PC-9 (cell line): ENCODE data around the gene IVL. TPM values are rescaled to one million over a fixed set of nuclear protein-coding genes. Genes with fewer than 3 reads are reported as not detected.

Experiments
- BruUV-seq: library from RNA; stranded (reverse); fragments of 400-500 nt; replicated peaks from 2 replicates; lab custom pipeline; 2021; lab: Mats Ljungman, UMichigan
- CTCF ChIA-PET: fragments of 300-600 bp; sonication (Branson Sonifier 250); formaldehyde crosslinking; loops from one replicate; lab custom pipeline; 2022; ENCODE audit warnings: antibody characterized with exemption; lab: Charles Lee
- POLR2A ChIA-PET: fragments of 300-600 bp; sonication (Branson Sonifier 250); formaldehyde crosslinking; loops from one replicate; lab custom pipeline; 2022; ENCODE audit warnings: antibody characterized with exemption; ENCODE audit not compliant: unreplicated experiment; lab: Charles Lee
- DNase-seq, 2 experiments: peaks; one replicate each; pipeline versions ENCODE4 v3.0.0 to v3.0.0-alpha.2; 2015 to 2022; ENCODE audit warnings: mixed read lengths in 1 of 2
- H2AFZ ChIP-seq: fragments of 200-600 bp; sonication (generic); 2 replicates; pipeline ENCODE4 v1.8.1; 2017; ENCODE audit warnings: antibody characterized with exemption
- H3F3A ChIP-seq: fragments of 200-600 bp; sonication (generic); 2 replicates; pipeline ENCODE4 v1.8.1; 2017; ENCODE audit warnings: antibody characterized with exemption, mild to moderate bottlenecking, low read depth; ENCODE audit not compliant: insufficient read depth
- H3K27ac ChIP-seq: fragments of 200-600 bp; sonication (generic); 2 replicates; pipeline ENCODE4 v1.6.1; 2016; ENCODE audit warnings: mixed run types
- H3K27me3 ChIP-seq: fragments of 200-600 bp; sonication (generic); 2 replicates; pipeline ENCODE4 v1.6.1; 2016; ENCODE audit warnings: low read depth, mixed run types; ENCODE audit not compliant: insufficient read depth
- H3K36me3 ChIP-seq: fragments of 200-600 bp; sonication (generic); 2 replicates; pipeline ENCODE4 v1.6.1; 2016; ENCODE audit warnings: low read depth, mixed run types
- H3K4me1 ChIP-seq: fragments of 200-600 bp; sonication (generic); replicated peaks from 2 replicates; pipeline ENCODE4 v1.6.1; 2016; ENCODE audit warnings: mixed run types; ENCODE audit not compliant: insufficient read depth
- H3K4me2 ChIP-seq: fragments of 200-600 bp; sonication (generic); 2 replicates; pipeline ENCODE4 v1.6.1; 2017; ENCODE audit warnings: mixed run types
- H3K4me3 ChIP-seq: fragments of 200-600 bp; sonication (generic); 2 replicates; pipeline ENCODE4 v1.6.1; 2016; ENCODE audit warnings: mixed run types
- H3K79me2 ChIP-seq: fragments of 200-600 bp; sonication (generic); 2 replicates; pipeline ENCODE4 v1.6.1; 2017; ENCODE audit warnings: low read depth, mixed run types
- H3K9me2 ChIP-seq: fragments of 200-600 bp; sonication (generic); 2 replicates; pipeline ENCODE4 v1.8.1; 2017; ENCODE audit warnings: mild to moderate bottlenecking; ENCODE audit not compliant: insufficient read depth
- H3K9me3 ChIP-seq: fragments of 200-600 bp; sonication (generic); 2 replicates; pipeline ENCODE4 v1.8.1; 2016; ENCODE audit warnings: low read depth; ENCODE audit not compliant: insufficient read depth
- H4K20me1 ChIP-seq: fragments of 200-600 bp; sonication (generic); 2 replicates; pipeline ENCODE4 v1.8.1; 2017; ENCODE audit not compliant: insufficient read depth
- EZH2 ChIP-seq: fragments of 200-600 bp; sonication (generic); IDR thresholded peaks from 2 replicates; pipeline ENCODE4 v1.8.0; 2017; ENCODE audit warnings: antibody characterized with exemption, low read depth
- intact Hi-C: fragments of 100-400 bp; cut with micrococcal nuclease; formaldehyde crosslinking; loops from one replicate; pipeline ENCODE4 v1.10.0; 2022; ENCODE audit not compliant: unreplicated experiment
- total RNA-seq: library from RNA; stranded (reverse); gene quantifications from 2 replicates; pipeline ENCODE4 v1.2.3, GENCODE V29; 2021
- TF ChIP-seq, protein P1 (sequence below): fragments of 200-600 bp; sonication (generic); conservative IDR thresholded peaks from 2 replicates; pipeline ENCODE4 v1.6.1; 2017; ENCODE audit warnings: mixed run types, antibody characterized with exemption, mild to moderate bottlenecking, moderate library complexity

IVL gene
- total RNA-seq, 1 experiment from 2014 or later = not detected

DNA sequence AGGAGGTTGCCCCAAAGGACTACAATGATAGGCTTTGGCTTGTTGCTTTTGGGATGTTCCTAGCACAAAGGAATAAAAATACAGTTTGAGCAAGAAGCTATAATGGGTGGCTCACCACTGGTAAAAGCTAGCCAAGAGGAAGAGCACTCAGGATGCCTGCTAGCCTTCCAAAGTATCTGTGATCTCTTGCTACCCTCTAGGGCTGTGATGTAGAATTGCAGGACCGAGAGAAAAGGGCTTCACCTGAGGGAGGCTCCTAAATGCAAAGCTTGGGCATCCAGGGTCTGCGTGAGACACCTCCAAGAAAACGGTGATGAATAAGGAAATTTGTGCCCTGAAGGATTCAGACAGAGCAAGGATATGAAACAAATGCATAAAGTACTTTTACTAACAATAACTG lies 17.7 kb downstream of the IVL start:
- Histone ChIP-seq H3K4me2 (no peak overlapping the region), H3K36me3 (no peaks in the 10 kb centered on the region), H2AFZ (no peak overlapping the region), H3K27me3 (no peaks in the 10 kb centered on the region), H3K4me1 (no peaks in the 10 kb centered on the region; the same call in 1 of the 2 replicates), H3K27ac (no peak overlapping the region), H3K9me2 (no peaks in the 10 kb centered on the region), H3K79me2 (no peaks in the 10 kb centered on the region), H3K4me3 (no peak overlapping the region), H3F3A (no peaks in the 10 kb centered on the region), H3K9me3 (0 out of 2 replicates have a peak, but pooled peaks cover 7% of the 10 kb centered on the region), H4K20me1 (no peaks in the 10 kb centered on the region)
- TF ChIP-seq EZH2 = no peak
- TF ChIP-seq, protein P1, sequence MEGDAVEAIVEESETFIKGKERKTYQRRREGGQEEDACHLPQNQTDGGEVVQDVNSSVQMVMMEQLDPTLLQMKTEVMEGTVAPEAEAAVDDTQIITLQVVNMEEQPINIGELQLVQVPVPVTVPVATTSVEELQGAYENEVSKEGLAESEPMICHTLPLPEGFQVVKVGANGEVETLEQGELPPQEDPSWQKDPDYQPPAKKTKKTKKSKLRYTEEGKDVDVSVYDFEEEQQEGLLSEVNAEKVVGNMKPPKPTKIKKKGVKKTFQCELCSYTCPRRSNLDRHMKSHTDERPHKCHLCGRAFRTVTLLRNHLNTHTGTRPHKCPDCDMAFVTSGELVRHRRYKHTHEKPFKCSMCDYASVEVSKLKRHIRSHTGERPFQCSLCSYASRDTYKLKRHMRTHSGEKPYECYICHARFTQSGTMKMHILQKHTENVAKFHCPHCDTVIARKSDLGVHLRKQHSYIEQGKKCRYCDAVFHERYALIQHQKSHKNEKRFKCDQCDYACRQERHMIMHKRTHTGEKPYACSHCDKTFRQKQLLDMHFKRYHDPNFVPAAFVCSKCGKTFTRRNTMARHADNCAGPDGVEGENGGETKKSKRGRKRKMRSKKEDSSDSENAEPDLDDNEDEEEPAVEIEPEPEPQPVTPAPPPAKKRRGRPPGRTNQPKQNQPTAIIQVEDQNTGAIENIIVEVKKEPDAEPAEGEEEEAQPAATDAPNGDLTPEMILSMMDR = peak; percentile 77
- no TSS peak for BruUV-seq
- DNase-seq = peak in 1 of 2 experiments; percentile 54
- intact Hi-C loops = loop anchor here (1.0 to 2.0 kb wide), 2 partner anchors 55 to 107 kb away; no protein-coding TSS in a partner anchor
- POLR2A ChIA-PET = interaction anchor here (0.6 kb wide), 1 partner anchor 56 kb away, joined by 10 read pairs; no protein-coding TSS in a partner anchor
- CTCF ChIA-PET = interaction anchor here (0.6 to 1.3 kb wide), 6 partner anchors 12 to 267 kb away, joined by 4 read pairs; partner anchors contain the start of genes IVL and SMCP

- Histone ChIP-seq H2AFZ (no peak overlapping the region), H3K4me1 (peaks cover 5% of the 10 kb centered on the region), H3K4me3 (no peak overlapping the region), H3F3A (0 out of 2 replicates have a peak, but pooled peaks cover 6% of the 10 kb centered on the region), H3K9me3 (0 out of 2 replicates have a peak, but pooled peaks cover 7% of the 10 kb centered on the region), H3K27me3 (no peaks in the 10 kb centered on the region), H3K36me3 (no peaks in the 10 kb centered on the region), H3K79me2 (no peaks in the 10 kb centered on the region), H3K4me2 (no peak overlapping the region), H3K27ac (no peak overlapping the region), H3K9me2 (no peaks in the 10 kb centered on the region), H4K20me1 (no peaks in the 10 kb centered on the region)
- intact Hi-C loops = no loop called here
- CTCF ChIA-PET = no interaction called here
- BruUV-seq = no TSS peak
- POLR2A ChIA-PET = no interaction called here
- TF ChIP-seq, protein P1 = no peak
- TF ChIP-seq EZH2 = no peak
- peak in 1 of 2 experiments; percentile 54 for DNase-seq
These were observed 20.3 kb downstream of the IVL start for GRCh38 chr1:152928671-152929070.

DNA sequence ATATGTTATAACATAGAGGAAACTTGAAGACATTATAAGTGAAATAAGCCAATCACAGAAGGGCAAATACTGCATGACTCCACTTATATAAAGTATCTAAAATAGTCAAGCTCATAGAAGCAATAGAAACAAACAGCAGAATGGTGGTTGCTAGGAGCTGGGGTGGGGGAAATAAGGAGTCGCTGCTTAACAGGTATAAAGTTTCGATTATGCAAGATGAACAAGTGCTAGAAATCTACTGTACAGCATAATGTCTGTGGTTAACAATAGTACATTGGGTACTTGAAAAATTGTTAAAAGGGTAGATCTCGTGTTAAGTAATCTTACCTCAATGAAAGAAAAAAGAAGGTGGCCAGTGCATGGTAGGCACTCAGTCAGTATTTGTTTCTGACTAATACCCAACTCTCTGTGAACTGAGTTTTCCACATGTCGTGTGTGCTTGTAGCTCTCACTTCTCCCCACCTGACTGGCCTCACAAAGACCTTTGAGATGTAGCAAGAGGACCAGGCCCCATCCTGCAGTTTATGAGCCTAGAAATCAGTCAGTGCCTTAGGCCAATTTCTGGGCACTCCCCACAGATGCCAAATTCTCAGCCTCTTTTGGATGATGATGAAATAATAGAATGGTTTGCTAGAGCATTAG lies 23.9 kb downstream of the IVL start:
- DNase-seq = peak in 1 of 2 experiments; percentile 63
- Histone ChIP-seq H4K20me1 (no peaks in the 10 kb centered on the region), H3K79me2 (no peaks in the 10 kb centered on the region), H2AFZ (no peak overlapping the region), H3K27me3 (no peaks in the 10 kb centered on the region), H3K9me2 (no peaks in the 10 kb centered on the region), H3K4me1 (peaks cover 5% of the 10 kb centered on the region), H3K9me3 (no peaks in the 10 kb centered on the region), H3K36me3 (no peaks in the 10 kb centered on the region), H3K4me2 (no peak overlapping the region), H3K4me3 (no peak overlapping the region), H3K27ac (peak overlapping the region; percentile 43; the same call in 1 of the 2 replicates), H3F3A (0 out of 2 replicates have a peak, but pooled peaks cover 6% of the 10 kb centered on the region)
- CTCF ChIA-PET = no interaction called here
- intact Hi-C loops = no loop called here
- BruUV-seq = no TSS peak
- TF ChIP-seq, protein P1 = no peak
- TF ChIP-seq EZH2 = no peak
- POLR2A ChIA-PET = no interaction called here
